Stromal cell of bone marrow (primary cell): ENCODE measurements around the gene SLAIN2.

ENCODE experiments used
- DNase-seq: peaks from one replicate; pipeline ENCODE4 v3.0.0-alpha.2; 2012; ENCODE audit warnings: low read depth

SLAIN2 gene

DNA sequence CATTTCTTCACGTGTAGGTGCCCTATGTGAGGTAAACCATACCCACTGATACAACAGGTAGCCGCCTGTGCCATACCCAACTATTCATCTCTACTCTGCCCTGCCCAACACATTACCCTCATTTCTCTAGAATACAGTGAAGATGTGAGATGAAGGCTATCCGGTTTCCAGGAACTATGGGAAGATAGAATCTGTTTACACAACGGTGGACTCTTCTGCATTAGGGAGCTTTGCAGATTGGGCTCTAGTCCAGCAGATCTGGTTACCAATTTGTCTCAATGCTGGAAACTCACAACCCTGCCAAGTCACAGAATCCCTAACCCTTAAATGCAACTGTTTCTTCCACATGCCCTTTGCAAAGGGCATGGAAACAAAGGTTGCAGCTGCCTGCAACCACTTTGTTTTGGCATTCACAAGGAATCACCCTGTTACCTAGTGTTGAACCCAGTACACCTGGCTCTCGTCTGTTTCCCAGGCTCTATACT is 6.4 kb upstream of the SLAIN2 start:
- DNase-seq = no peak

GRCh38 chr4:48336146-48336870 is 5.0 kb upstream of the SLAIN2 start:
- DNase-seq = no peak

DNA sequence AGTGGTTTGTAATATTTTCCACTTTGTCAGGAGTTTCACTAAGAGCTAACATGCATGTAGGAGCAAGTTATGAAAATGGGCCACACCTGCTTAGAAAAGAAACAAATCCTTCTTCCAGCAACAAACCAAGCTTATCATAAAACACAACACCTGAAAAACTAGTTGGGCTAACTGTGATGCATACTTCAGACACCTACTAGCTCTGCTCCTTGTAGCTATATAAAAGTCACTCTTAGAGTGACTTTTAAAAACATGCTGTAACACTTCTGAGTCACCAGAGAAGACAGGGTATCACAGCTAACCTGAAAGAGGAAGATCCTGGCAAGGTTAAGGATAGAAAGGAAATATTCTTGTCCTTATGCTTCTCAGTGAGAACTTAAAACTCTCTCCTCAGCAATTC is 3.6 kb upstream of the SLAIN2 start:
- no peak for DNase-seq

- DNase-seq = no peak
These were observed 1.7 kb upstream of the SLAIN2 start for GRCh38 chr4:48339642-48340041.

DNA sequence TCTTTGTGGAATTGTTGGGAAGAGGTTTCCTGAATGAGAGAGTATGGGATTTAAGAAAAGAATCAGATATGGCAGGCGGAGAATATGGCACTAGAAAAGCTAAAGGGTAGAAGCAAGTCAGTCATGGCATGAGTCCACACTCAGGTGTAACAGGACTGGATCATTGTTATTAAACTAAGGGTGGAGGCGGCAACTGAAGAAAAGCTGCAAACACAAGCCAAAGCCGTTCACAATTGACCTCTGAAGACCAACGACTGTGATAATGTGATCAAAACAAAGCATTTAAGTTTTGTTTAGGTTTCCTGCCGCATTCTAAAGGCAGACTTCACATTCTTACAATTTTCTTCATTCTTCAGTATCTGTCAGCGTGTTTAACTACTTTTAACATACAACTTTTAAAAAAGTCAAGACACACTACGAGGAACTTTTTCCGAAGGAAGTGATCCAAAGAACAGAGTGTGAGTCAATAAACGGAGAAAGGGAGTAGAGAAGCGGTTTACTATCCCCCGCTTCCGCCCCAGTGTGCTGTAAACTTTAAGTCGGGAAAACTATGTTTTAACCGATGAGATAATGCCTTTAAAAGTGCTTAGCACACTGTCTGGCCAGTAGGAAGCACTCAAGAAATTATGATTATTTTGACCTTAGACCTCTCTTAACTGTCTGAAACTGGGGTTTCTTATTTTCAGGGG is 909 bp upstream of the SLAIN2 start:
- peak; percentile 65 for DNase-seq

GRCh38 chr4:48341776-48342605 is 662 bp downstream of the SLAIN2 start:
- DNase-seq = no peak

- DNase-seq = no peak
These were observed 1.2 kb downstream of the SLAIN2 start for GRCh38 chr4:48342606-48342880.

DNA sequence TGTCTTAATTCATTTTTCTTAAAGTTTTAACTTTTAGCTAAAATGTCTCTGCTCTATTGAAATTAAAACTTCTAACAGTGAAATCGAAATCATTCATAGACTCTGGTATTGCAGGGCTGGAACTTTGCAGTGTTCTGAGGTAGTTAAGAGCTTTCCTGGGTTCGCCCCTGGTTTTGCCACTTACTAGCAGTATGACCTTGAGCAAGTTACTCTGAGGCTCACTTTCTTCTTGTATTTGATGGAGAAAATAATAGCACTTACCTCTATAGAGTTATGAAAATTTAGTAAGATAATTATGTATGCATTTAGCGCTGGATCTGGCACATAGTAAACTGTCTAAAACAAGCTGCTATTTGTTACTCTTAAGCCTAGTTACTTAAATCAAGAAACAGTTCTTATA is 1.7 kb downstream of the SLAIN2 start:
- DNase-seq = no peak

DNA sequence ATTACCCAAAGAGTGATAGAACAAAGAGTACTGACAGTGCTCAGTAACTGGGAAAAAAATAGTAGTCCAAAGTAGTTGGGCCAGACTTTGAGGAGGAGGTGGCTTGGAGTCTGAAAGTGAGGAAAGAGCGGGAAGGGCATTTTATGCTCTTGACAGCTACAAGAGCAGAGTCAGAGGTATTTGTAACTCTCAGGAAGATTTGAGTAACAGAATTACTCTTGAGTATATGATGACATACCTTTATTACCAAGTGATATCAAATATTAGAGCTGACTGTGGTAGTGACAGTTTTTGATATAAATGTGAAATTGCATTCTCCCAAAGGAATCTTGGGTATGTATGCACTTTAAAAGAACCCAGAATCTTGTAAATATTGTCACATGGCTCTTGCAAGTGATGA is 2.2 kb downstream of the SLAIN2 start:
- no peak for DNase-seq

DNA sequence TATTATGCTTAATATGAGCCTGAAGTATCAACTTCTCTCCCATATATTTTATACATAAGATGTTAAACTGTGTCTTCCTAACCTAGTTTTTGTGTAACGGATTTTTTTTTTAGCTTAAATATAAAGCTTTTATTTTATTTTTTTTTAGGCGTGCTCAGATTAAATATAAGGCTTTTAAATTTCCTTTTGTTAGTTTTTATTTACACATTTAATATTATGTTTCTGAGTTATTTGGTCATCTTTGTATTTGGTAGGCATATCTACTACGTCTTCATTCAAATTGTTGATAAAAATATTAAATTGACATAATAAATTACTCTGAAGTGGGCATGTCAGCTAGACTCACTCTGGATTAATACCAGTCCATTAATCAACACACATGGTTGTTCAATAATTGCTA is 4.2 kb downstream of the SLAIN2 start:
- no peak for DNase-seq

GRCh38 chr4:48346594-48346993 is 5.3 kb downstream of the SLAIN2 start:
- no peak for DNase-seq

- no peak for DNase-seq
These were observed 6.1 kb downstream of the SLAIN2 start for GRCh38 chr4:48347282-48347921.

- no peak for DNase-seq
These were observed 9.5 kb downstream of the SLAIN2 start for GRCh38 chr4:48350871-48351270.

DNA sequence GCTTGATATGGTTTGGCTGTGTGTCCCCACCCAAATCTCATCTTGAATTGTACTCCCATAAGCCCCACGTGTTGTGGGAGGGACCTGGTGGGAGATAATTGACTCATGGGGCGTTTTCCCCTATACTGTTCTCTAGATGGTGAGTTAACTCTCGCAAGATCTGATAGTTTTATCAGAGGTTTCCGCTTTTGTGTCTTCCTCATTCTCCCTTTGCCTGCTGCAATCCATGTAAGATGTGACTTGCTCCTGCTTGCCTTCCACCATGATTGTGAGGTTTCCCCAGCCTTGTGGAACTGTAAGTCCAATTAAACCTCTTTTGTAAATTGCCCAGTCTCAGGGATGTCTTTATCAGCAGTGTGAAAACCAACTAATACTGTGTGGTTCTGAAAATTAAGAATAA is 11.5 kb downstream of the SLAIN2 start:
- no peak for DNase-seq

- DNase-seq = no peak
These were observed 15.0 kb downstream of the SLAIN2 start for GRCh38 chr4:48356355-48356754.

DNA sequence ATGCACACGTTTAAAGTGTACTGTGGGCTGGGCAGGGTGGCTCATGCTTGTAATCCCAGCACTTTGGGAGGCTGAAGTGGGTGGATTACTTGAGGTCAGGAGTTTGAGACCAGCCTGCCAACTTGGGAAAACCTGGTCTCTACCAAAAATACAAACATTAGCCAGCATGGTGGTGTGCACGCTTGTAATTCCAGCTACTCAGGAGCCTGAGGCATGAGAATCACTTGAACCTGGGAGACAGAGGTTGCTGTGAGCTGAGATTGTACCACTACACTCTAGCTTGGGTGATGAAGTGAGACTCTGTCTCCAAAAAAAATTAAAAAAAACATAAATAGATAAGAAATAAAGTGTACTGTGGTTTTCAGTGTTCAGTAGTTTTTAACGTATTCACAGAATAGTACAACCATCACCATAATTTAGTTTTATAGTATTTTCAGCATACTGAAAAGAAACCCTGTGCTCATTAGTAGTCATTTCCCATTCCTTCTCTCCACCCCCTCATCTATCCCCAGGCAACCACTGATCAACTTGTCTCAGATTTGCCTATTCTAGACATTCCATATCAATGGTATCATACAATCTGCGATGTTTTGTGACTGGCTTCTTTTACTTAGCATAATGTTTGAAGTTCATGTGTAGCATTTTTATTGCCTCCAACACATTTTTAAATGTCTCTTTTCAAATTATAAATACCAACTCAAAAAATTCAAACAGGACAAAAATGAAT is 19.1 kb downstream of the SLAIN2 start:
- DNase-seq = peak; percentile 72

GRCh38 chr4:48361012-48361400 is 19.7 kb downstream of the SLAIN2 start:
- no peak for DNase-seq

DNA sequence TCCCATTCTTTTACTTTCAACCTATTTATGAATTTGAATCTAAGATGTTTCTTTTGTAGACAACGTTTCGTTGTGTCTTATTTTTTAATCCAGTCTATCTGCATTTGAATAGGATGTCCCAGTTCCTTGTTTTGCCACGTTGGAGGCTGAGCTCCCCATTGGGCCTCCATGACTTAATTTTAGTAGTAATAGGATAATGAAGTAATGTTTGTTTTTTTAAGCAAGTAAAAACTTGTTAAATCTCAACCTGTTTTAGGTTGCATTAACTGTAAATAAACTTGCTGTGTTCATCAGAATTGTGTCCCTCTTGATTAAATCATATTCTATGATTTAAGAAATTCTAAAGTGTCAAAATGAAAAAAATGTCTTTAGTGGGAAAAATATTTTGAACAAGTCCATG is 25.3 kb downstream of the SLAIN2 start:
- DNase-seq = no peak

DNA sequence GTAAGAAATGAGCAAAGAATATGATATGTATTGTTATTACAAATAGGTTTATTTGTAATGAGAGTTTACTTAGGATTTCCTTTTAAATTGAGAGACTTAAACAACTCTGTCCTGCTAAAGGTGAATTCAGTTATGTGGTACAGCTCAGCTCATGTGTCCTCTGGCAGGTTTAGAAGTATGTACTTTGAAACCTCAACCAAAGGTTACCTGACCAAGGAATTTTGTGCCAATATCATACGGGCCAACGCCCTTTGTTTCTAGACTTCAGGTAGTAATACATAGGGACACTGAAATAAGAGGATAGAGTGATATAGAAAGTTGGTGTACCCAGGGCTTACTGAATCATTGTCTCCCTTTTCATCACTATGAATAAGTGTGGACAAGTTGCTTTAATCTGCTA is 25.7 kb downstream of the SLAIN2 start:
- no peak for DNase-seq

DNA sequence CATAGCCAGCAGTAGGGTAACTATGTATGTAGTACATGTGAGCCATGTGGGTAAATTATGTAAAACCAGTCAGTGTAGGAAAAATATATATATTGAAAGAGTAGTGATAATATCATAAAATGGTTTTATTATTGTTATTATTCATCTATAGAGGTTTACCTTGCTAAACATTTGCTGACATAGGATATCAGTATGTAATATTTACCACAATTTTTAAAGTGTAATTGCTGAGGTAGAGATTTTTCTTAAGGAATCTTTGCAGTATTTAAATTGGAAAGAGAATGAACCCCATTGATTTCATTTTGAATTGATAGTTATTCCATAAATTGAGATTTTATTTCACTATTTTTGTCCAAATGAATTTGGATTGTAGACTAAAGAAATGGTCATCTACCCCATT is 27.1 kb downstream of the SLAIN2 start:
- no peak for DNase-seq

DNA sequence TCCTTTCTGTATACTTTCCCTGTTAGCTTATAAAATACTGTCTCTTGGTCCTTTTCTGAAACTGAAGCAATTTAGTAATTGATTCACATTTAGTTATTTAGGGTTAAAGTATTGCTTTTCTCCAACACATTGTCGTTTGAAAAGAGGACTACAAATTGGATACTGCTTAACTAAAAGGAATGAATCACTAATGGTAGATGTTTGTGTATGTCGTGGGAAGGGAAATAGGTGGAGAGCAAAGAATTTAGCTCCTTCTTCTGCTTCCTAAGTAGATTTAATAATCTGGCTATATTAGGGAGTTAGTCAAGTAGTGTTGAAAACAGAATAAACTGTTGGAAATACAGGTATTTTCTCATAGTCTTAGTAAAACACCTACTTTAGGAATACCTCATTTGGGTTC is 27.9 kb downstream of the SLAIN2 start:
- DNase-seq = no peak

- DNase-seq = no peak
These were observed 28.4 kb downstream of the SLAIN2 start for GRCh38 chr4:48369771-48370170.
